Pancreas (tissue), 10 donors: ENCODE results near the gene PRPF19. TPM values are rescaled to one million over a fixed set of nuclear protein-coding genes. Genes with fewer than 3 reads are reported as not detected.

Source experiments
- ATAC-seq, 4 donors: fragments of 200-7000 bp; cut with Tn5 transposase; one replicate each; pipeline versions ENCODE4 v1.8.0 to v1.9.1; 2020; ENCODE audit warnings: mild to moderate bottlenecking in 4 of 4, moderate library complexity in 4 of 4
- DNase-seq, 6 donors: peaks; one replicate each; pipeline ENCODE4 v3.0.0-alpha.2; 2020
- FAIRE-seq: peaks from 2 replicates; lab custom pipeline; 2012; peaks lifted over from hg19 to GRCh38; lab: Jason Lieb, UNC
- H3K27ac ChIP-seq, 4 donors: fragments of 200-600 bp; sonication (generic); 1 replicate in 3 of 4; 2 replicates in 1 of 4; pipeline versions ENCODE4 v1.5.0 to v1.8.0; 2020
- H3K27me3 ChIP-seq, 4 donors: fragments of 200-600 bp; one replicate each; pipeline ENCODE4 v1.8.0; 2021
- H3K36me3 ChIP-seq, 3 donors: fragments of 200-600 bp; sonication (generic) in 1 of 3; one replicate each; pipeline versions ENCODE4 v1.5.0 to v1.8.0; 2020 to 2021
- H3K4me1 ChIP-seq, 3 donors: fragments of 200-600 bp; one replicate each; pipeline ENCODE4 v1.8.0; 2021
- H3K4me3 ChIP-seq, 4 donors: fragments of 200-600 bp; sonication (generic) in 2 of 4; one replicate each; pipeline versions ENCODE4 v1.5.0 to v1.8.0; 2020 to 2021
- H3K9me3 ChIP-seq, 4 donors: fragments of 200-600 bp; one replicate each; pipeline ENCODE4 v1.8.0; 2021
- CTCF ChIP-seq, 4 donors: fragments of 200-600 bp; sonication (generic) in 3 of 4; IDR thresholded peaks; one replicate each; pipeline versions ENCODE4 v1.5.0 to v1.8.0; 2021; ENCODE audit warnings: antibody characterized with exemption in 4 of 4
- WGBS, 2 donors: extraction: QIAGEN DNeasy Blood & Tissue Kit; methylation state at CpG; one replicate each; pipeline ENCODE4 v1.1.7; 2013; 5-methylcytosine and 5-hydroxymethylcytosine counted together
- intact Hi-C, 3 donors: fragments of 100-400 bp; cut with DNase I; formaldehyde crosslinking; loops; one replicate each; pipeline versions ENCODE4 v1.11.1 to v1.14.2; 2022
- polyA plus RNA-seq, 2 donors: library from polyadenylated mRNA; stranded (reverse); fragments of 200-250 nt; gene quantifications; one replicate each; pipeline ENCODE4 v1.2.3, GENCODE V29; 2013
- total RNA-seq, 6 donors: library from RNA; stranded (reverse); fragmentation: NEBNext Ultra II Directional in 4 of 6; extraction: Animal tissue kit (Norgen Biotek cat#: 25700) in 4 of 6; gene quantifications; one replicate each; pipeline versions ENCODE4 v1.2.1 to v1.2.4, GENCODE V29; 2021 to 2023
- donor health status: healthy with polysubstance abuse.
- donor health status: DM: no; HTN: no; CAD: no; lungs with moderate emphysema.
- donor health status: DM: no; HTN: no; CAD: no.
- donor health status: control.
- donor health status: control.
- donor health status: Bipolar disorder and iron deficiency.
- donor health status: DM: yes; HTN: yes; CAD: no.
- donor health status: DM: no; HTN: no; CAD: no.
- donor health status: DM: no; HTN: no; CAD: no.
- donor health status: DM: yes; HTN: yes; CAD: no.

The PRPF19 gene
- total and polyA plus RNA-seq, 8 donors = 33.9 to 50.1 (median 45.5) TPM

GRCh38 chr11:60926500-60926899, 20.1 kb upstream of the PRPF19 start:
- WGBS, 2 donors = 94 to 95% methylated on average over 8 of the region's 8 CpGs
- no peaks in the 10 kb centered on the region for H3K27me3 ChIP-seq
- peaks cover 0 to 4% (median 4%) of the 10 kb centered on the region in 3 donors for H3K4me1 ChIP-seq
- no peak for DNase-seq
- intact Hi-C loops = no loop called here
- H3K9me3 ChIP-seq = no peaks in the 10 kb centered on the region
- ATAC-seq = no peak
- peaks cover 0 to 10% (median 0%) of the 10 kb centered on the region in 3 donors for H3K36me3 ChIP-seq
- no peak overlapping the region for H3K4me3 ChIP-seq
- no peak for FAIRE-seq
- TF ChIP-seq CTCF (IDR thresholded peaks at IDR 0.05) = no peak
- no peak overlapping the region for H3K27ac ChIP-seq

DNA sequence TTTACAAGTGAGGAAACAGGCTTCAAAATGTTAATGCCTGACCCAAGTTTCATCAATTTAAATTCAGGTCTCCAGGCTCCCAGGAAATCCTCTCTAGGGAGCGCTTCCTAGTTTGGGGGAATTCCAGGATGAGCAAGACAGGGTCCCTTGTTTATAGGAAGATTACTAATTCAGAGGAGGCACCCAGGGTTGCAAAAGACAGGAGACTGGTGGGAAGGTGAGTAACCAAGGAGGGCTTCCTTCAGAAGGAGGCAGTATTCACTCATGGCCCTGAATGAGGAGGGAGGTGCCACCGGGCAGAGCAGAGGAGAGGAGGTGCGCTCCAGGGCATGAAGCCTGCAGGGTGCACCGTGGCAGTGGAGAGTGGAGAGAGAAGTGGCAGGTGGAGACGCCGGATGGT, 19.5 kb upstream of the PRPF19 start:
- H3K4me3 ChIP-seq = no peak overlapping the region
- intact Hi-C loops = no loop called here

DNA sequence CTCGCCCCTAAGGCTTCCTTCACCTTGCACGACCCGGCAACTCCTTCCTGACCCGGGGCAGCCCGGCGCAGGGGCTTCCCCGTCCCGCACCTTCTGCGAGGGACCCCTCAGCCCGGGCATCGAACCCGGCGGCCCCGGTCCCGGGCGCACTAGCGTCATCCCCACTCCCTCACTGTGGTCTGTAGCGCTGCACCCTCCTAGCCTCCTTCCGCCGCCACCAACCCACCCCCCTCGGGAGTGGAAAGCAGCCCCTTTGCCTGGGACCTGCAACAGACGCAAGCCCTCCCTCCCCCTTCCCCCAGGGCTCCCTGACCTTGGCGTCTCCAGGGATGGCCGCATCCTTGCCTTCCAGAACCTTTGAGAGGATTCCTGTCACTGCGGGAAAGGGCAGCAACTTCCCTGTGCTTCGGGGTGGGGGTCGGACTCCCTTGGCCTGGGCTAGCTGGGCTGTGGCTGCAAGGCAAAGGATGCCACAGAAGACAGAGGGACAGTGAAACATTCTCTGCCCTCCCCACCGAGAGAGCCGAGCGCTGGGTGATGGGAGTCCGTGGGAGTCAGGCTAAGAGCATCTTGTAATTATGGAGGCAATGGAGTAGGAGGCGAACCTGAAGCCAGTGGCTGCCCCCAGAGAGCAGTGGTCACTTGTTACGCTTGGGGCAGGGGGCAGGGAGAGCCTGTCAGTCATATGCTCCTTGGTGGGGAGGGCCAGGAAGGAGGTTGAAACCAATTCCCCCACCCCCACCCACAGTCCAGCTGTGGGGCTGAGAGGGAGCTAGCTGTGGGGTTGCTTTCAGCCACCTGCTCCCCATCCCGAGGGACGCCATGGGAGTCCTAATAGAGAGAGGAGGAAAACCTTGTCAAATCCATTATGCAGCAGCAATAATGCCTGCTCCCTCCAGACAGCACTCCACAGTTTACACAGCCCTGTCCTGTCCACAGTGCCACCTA, 18.8 kb upstream of the PRPF19 start:
- Histone ChIP-seq H3K4me3 (peak overlapping the region; percentile 37 to 75 (median 52)), H3K9me3 (no peaks in the 10 kb centered on the region), H3K27me3 (no peaks in the 10 kb centered on the region), H3K36me3 (peaks cover 0 to 23% (median 9%) of the 10 kb centered on the region in 3 donors), H3K27ac (no peak overlapping the region), H3K4me1 (peaks cover 0 to 4% (median 4%) of the 10 kb centered on the region in 3 donors)
- TF ChIP-seq CTCF (IDR thresholded peaks at IDR 0.05) = no peak
- 9 to 11% methylated on average over 35 of the region's 35 CpGs for WGBS, 2 donors
- intact Hi-C loops = no loop called here
- DNase-seq (peak in 1 of 6 donors; percentile 77), ATAC-seq (peak in 3 of 4 donors; percentile 3 to 9 (median 4)), FAIRE-seq (no peak)

More for the DNA sequence above, 19.5 kb upstream of the PRPF19 start:
- H3K9me3 ChIP-seq = no peaks in the 10 kb centered on the region
- 50 to 57% methylated on average over 6 of the region's 6 CpGs for WGBS, 2 donors
- ATAC-seq (no peak), DNase-seq (no peak), FAIRE-seq (no peak)
- TF ChIP-seq CTCF (IDR thresholded peaks at IDR 0.05) = no peak
- no peak overlapping the region for H3K27ac ChIP-seq
- peaks cover 0 to 4% (median 4%) of the 10 kb centered on the region in 3 donors for H3K4me1 ChIP-seq
- H3K36me3 ChIP-seq = peaks cover 0 to 16% (median 3%) of the 10 kb centered on the region in 3 donors
- H3K27me3 ChIP-seq = no peaks in the 10 kb centered on the region

GRCh38 chr11:60924110-60924905, 17.9 kb upstream of the PRPF19 start, which contains the start of gene TMEM132A:
TSS of gene TMEM132A (plus strand) at chr11:60924460. CDS start at chr11:60924634, 174 bp downstream.
- Histone ChIP-seq H3K27ac (no peak within 1 kb of the TSS), H3K27me3 (no peaks in the 10 kb centered on the region), H3K36me3 (peaks cover 0 to 26% (median 9%) of the 10 kb centered on the region in 3 donors), H3K4me1 (peaks cover 0 to 4% (median 4%) of the 10 kb centered on the region in 3 donors), H3K9me3 (no peaks in the 10 kb centered on the region), H3K4me3 (peak within 1 kb of the TSS; percentile 37 to 75 (median 52))
- 0 to 1% methylated on average over 38 to 69 of the region's 69 CpGs for WGBS, 2 donors
- peak; percentile 63 to 89 (median 78) for DNase-seq
- peak; percentile 89 to 95 (median 92) for ATAC-seq
- FAIRE-seq = no peak
- no peak for TF ChIP-seq CTCF (IDR thresholded peaks at IDR 0.05)
- intact Hi-C loops = no loop called here
